HuH-7.5 (cell line): ENCODE results near the gene PRSS3.
"Not testable (repeated sequence)": the region's sequence is repeated elsewhere in the genome, so short reads cannot be mapped to it uniquely, and the experiment has no call there.

Source experiments
- DNase-seq: peaks from one replicate; pipeline ENCODE4 v3.0.0; 2011; ENCODE audit warnings: low spot score

The PRSS3 gene

DNA sequence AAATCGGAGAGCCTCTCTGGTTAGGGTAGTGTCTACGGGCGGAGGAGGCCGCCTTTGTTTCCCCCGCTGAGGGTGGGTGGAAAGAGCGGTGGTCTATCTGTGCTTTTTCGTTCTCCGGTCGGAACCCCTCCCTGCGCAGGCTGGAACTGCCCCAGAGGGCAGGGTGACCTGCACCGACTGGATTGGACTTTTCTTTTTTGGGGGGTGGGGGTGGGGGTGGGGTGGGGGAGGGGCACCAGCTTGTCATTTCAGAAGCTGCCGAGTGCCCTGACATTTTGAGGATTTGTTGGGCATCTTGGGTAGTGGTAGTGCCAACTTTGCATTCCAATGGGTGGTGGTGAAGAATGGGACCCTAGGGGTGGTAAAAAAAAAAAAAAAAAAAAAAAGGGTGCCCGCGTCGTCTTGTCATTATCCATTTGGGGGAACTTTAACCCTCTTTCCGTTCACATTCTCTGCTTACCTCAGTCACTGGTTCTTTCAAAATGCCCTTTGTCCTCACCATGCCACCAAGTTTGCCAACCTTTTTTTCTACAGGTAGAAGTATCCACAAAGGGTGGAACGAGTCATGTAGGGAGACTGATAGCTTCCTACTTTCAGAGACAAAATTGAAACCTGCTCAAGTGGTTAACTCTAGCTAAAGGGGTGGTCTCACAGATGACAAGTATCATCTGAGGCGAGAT is 22.9 kb downstream of the PRSS3 start:
- DNase-seq = no peak

DNA sequence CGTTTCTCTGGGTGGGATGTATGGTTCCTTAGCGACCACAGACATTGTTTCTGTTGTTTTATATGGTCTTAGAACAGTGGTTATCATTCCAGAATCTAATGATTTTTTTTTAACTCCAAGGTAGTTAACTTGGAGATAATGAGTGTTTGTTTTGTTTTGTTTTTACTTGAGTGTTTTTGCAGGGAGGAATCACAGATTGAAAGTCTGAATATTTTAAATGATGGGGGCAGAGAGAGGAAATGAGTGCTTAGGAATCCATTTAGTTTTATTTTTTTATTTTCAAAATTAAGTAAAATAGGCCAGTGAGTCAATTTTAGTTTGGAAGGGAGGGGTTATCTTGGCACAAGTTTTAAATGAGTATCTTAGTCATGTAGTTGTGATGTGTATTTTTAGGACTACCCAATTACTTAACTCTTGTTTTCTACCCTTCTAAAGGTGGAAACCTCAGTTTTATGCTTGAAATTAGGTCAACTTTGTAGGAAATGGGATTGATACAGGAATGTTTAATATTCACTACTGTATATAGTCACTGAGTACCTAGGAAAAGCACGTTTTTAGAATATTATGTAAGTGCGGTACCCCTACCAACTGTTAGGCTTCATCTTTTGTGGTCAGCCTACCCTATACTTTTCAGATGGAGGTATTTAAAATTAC is 23.6 kb downstream of the PRSS3 start:
- DNase-seq = no peak

GRCh38 chr9:33820231-33820745 is 24.9 kb downstream of the PRSS3 start:
- no peak for DNase-seq

- no peak for DNase-seq
Measured at GRCh38 chr9:33823801-33824200, 28.4 kb downstream of the PRSS3 start.

- not testable (repeated sequence) for DNase-seq
Measured at GRCh38 chr9:33827285-33827684, 31.9 kb downstream of the PRSS3 start.

GRCh38 chr9:33829641-33830230 is 34.4 kb downstream of the PRSS3 start:
- not testable (repeated sequence) for DNase-seq

- no peak for DNase-seq
Measured at GRCh38 chr9:33835625-33836260, 40.4 kb downstream of the PRSS3 start.

- not testable (repeated sequence) for DNase-seq
Measured at GRCh38 chr9:33836261-33836660, 40.9 kb downstream of the PRSS3 start.

DNA sequence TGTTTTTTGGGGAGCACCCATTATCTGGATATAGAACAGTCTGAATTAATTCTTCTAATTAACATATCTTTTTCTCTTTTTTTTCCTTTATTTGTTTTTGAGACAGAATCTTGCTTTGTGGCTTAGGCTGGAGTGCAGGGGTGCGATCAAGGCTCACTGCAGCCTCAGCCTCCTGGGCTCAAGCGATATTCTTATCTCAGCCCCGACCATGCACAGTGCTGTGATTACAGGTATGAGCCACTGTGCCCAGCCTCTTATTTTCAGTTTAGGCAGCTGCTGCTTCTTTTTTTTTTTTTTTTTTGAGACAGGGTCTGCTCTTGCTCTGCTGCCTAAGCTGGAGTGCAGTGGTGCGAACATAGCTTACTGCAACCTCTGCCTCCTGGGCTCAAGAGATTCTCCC is 41.8 kb downstream of the PRSS3 start:
- no peak for DNase-seq

GRCh38 chr9:33840381-33840780 is 45.0 kb downstream of the PRSS3 start:
- no peak for DNase-seq

- no peak for DNase-seq
Measured at GRCh38 chr9:33843312-33843961, 48.1 kb downstream of the PRSS3 start.

GRCh38 chr9:33846231-33846630 is 50.9 kb downstream of the PRSS3 start:
- no peak for DNase-seq

- not testable (repeated sequence) for DNase-seq
Measured at GRCh38 chr9:33847894-33848205, 52.5 kb downstream of the PRSS3 start.
